Superior temporal gyrus (tissue), 1 donor: ENCODE data around the gene ADARB2.

Experiments used
- DNase-seq: peaks from one replicate; pipeline ENCODE4 v3.0.0-alpha.2; 2016; ENCODE audit errors: extremely low spot score

ADARB2 gene

DNA sequence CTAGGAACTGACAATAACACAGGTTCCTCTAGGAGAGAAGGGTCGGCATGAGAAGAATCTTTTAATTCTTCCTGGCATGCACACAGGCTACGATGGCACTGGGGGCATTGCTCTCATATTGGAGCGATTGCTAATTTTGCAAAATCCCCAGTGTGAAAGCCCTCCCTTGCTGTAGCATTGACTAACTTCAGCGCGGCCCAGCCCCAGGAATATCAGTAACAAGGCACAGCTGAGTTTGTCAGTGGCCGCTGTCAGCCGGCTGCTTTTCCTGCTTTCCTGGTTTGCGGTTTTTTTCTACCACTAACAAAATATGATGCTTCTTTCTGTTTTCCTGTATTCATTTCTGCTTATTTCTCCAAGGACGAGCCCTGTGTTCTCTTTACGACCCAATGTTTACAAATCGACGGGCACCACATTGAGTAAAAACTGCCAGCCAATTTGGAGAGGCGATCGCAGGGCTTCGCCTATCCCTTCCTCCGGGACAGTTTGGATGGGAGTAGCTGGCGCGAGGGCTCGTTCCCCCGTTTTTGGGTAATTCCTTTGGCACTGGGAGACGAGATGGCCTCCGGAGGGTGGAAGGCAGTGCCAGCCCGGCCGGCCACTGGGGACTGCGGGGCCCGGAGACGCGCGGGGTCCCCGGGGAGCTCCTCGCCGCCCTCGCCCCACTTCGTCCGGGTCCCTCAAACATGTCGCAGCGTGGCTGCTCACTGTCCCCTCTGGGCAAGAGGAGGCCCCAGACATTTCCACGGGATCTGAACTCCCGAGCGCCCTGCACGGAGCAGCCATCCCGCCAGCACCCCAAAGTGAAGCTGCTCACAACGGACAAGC is 967 bp downstream of the ADARB2 start:
- no peak for DNase-seq

DNA sequence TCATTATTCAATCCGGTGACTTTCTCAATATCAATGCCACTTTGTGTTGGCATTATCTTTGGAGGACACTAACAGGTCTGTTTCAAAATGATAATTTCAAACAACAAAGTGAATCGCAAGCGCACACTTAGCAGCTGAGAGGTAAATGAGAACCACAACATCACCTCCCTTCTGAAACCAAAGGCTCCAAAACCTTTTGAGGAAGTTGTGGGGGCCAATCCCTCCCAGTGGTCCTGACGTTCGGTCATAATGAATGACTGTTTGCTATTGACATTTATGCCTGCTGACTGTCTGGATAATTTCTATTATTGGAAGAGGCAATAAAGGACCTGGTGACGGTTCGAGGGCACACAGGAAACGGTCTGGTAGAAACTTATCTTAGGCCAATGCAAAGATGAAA is 1.8 kb downstream of the ADARB2 start:
- no peak for DNase-seq

DNA sequence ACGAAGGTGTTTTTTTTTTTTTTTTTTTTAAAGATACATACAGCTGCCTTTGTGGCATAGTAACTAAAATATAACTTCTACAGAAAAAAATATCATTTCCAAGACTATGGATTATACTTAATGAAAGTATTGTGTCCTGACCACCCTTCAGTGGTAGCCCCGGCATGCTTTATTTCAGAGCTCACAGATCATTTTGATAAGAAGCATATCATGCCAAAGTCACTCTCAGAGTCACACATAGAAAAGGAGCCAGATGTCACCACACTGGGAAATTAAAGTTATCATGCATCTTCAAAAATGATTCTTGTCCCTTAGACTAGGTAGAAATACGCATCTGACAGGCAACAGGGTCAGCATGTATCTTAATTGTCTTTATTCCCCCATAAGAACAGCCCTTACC is 3.0 kb downstream of the ADARB2 start:
- DNase-seq: no peak

DNA sequence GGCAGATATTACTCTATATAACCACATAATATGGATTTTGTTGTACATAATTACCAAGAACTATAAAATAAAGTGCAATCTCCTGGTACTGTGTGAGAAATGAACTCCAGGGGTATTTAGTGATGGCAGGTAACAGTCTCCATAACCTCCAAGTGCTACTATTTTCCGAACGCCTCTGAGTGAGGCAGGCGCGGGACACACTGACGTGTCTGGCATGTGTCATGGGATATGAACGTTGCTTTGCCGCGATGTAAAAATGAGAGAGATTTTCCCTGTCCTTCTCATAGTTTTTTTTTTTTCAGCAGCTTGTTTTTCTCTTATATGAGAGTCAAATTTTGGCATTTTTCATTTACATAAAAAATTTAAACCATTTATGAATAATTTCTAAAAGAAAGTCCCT is 3.6 kb downstream of the ADARB2 start:
- no peak for DNase-seq

DNA sequence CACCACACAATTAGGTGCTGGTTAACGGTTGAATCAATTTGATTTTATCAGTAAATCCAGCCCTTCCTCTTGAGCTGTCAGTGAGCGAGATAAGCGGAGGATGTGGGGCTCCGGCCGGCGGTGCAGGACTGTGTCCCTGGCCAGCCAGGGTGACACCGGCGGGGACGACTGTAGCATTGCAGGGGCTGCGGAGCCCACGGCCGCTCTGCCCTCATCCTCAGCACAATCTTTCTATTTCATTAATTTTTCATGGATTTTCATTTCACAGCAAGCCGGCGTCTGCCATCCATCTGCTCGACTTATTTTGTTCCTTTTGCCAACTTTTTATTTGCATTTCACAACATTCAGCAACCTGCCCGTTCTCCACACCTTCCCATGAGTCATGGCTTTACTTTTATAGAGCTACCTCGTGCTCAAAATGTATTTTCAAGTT is 4.7 kb downstream of the ADARB2 start:
- DNase-seq: no peak

DNA sequence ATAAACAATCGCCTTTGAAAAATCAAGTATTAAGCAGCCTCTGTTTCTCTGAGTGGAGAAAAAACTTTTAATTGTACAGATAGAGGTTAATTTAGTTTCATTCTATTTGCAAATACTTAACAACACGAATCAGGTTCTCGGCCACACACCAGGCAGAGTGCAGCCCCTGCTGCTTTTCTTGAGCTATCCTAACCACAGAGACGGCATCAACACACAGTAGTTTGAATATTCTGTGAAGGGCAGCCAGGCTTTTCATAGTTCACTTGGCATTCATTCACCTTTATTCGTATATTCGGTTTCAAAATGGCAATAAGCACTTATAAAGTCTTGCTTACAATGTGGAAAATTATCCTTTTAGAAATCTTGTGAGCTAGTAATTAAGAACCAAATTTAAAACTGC is 5.7 kb downstream of the ADARB2 start:
- DNase-seq: no peak

DNA sequence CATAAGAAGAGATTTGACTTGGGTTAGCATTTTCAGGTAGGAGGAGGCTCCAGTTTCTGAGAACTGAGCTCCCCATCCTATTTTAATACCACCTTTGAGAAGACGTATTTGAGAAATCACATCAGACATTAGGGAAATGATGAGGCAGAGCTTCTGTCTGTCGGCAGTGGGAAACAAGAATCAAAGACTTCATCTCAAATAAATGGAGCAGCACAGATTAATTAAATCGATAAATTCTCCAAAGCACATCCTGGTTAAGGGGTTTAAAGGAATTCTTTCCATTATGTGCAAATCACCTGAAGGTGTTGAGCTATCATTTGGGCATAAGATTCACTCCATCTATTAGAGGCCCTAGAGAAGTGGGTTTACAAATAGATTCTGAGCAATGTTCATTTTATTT is 7.6 kb downstream of the ADARB2 start:
- DNase-seq: no peak

DNA sequence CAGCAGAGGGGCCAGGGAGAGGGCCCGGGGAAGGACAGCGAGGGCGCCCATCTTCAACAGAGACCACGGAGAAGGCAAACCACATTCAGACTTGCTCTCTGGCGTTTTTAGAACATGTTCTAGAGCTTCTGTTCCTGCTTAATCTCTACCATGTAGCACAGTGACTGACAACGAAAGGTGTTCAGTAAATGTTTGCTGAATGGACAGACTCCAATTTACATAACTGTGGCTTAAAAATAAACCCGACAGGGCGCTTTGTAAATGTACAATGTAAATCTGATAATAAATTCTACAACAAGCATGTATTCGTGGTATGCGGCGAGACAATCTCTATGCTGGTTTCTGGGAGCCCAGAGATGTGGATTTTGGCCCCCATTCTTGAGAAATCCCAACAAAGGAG is 10.5 kb downstream of the ADARB2 start:
- no peak for DNase-seq

DNA sequence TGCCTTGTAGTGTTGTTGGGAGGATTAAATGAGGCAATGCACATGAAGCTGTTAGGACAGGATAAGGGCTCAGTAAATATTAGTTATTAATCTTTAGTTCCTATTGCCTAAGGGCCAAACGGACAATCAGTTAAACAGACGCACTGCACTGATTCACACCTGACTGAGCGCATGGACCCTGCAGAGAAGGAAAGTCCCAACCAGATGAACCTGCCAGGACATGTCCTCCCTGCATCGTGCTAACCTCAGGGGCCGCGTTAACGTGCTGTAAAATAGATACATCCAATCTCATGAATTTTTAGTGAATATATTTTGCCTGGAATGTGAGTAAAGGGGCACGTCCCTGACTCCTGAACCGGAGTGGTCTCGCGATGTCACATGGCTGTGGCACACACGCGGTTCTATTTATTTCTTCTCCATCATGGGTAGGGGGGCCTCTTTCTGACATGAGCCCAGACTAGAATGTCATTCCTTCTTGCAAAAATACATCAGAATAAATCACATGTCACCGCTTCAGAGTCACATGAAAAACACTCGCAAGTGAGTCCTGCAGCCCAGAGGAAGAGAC is 12.3 kb downstream of the ADARB2 start:
- DNase-seq: no peak

DNA sequence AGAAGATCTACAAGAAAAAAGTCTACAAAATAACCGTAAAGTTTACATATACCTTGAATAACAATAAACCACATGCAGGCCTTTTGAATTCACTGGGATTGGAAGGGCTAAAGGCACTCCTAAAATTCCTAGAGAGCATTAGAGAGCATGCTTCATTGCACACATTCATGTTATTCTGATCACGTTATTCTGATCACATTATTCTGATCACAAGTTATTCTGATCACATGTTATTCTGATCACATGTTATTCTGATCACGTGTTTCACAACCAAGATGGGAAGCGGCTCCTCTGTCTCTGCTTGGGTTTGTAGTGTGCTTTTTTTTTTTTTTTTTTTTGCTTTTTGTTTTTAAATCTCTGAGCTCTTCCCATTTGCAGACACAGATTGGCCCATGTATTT is 20.5 kb downstream of the ADARB2 start:
- no peak for DNase-seq

DNA sequence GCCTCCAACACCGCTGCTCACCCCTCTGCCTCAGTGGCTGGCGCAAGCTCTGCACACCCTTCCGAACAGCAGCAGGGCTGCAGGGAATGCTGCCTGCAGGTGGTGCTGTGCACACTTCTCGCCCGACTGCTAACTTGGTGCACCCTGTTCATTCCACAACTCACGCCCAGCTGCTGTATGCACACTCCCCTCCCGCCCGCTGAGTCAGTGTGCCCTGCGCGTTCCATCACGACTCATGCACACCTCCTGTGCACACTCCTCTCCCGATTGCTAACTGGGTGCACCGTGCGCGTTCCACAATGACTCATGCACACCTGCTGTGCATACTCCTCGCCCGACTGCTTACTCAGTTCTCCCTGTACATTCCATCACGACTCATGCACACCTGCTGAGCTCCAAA is 21.5 kb downstream of the ADARB2 start:
- no peak for DNase-seq

DNA sequence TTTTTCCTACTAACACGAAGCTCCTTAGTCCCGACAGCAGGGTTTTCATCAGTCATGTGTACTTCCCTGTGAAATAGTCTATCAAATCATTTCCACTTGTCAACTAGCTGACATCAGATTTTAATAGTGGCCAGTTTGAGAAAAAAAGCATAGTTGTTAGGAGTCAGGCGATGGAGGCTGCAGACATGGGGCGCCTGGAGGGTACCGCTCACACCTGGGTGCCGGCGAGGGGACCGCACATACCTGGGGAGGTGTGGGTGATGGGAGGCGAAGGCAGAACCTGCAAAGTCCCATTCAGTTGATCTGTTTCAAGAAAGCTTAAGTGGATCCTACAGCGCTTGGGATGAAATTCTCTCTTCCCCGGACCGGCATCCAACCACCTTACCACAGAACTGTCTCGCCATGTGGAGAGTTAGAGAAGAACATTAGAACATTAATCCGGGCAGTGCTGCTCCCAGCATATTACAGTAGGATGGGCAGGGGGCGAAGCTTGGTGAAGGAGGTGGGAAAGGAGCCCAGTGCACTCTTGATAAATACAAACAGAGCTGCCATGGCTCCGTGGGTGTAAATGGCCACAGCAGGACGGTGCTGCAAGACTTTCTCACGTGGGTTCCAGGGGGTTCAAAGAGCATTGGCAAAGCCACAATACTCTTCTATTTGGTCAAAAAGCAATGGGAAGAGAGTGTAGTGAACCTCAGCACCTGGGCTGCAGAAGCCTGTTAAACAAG is 24.2 kb downstream of the ADARB2 start:
- no peak for DNase-seq

DNA sequence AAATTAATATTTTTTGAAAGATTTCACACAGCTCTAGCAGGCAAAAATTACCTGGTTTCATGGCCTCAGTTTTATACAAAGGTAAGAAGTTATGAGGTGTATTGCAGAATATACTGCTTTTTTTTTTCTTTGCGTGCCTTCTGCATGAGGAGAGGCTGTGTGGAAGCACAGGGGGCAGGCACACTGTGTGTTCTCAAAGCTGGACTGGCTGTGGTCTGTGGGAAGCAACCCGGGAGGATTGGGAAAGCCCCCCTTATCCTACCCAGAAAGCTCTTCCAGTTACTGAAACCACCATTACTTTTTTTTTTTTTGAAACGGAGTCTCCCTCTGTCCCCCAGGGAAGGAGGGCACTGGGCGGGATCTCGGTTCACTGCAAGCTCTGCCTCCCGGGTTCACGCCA is 25.0 kb downstream of the ADARB2 start:
- no peak for DNase-seq

DNA sequence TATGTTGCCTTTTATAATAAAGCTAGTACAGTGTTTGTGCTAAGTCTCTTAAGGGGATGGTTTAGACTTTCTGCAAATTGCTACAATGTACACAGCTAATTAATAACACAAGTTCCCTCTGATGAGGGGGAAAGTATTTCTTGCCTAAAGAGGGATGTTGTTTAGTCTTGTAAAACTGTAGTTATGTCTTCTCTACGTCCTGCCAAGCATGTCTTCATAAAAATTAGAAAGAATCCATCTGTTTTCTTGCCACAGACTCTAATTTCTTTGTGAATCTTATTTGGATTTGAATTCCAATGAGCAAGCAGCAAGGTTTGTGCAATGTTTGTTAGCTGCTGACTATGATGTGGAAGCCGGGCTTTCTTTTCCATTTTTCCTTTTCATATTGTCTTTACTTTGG is 28.2 kb downstream of the ADARB2 start:
- DNase-seq: no peak

DNA sequence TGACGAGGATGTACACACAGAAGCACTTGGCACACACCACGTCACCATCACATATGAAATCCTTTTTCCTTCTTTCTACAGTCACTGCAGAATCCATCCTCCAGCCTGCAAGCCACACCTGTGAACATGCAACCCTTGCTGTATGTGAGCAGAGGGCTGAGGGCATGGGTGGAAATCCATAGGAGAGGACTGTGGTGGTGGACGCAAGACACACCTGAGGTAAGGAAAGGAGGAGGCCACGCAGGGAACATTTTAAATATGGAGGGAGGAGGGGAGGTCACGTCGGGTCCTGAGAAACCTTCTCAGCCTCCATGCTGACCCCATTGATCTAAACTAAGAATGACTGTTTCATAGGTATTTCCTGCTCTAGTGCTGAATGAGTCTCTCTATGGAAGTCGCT is 28.6 kb downstream of the ADARB2 start:
- DNase-seq: no peak

DNA sequence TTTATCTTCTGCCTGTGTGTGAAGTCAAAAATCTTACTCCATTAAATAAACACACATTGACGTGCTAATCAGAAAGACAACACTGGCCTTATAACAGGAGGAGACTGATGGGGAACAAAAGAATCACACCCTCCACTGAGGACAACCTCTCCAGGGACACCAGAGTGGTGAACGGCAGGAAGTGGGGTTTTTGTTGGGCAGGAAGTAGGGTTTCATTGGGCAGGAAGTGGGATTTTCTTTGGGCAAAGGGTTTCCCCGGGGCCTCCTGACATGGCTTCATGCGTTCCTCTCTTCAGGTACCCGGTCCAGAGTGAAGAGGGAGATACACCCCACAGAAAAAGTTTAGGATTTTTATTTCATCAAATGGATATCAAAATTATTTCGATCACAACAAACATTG is 30.6 kb downstream of the ADARB2 start:
- DNase-seq: no peak

DNA sequence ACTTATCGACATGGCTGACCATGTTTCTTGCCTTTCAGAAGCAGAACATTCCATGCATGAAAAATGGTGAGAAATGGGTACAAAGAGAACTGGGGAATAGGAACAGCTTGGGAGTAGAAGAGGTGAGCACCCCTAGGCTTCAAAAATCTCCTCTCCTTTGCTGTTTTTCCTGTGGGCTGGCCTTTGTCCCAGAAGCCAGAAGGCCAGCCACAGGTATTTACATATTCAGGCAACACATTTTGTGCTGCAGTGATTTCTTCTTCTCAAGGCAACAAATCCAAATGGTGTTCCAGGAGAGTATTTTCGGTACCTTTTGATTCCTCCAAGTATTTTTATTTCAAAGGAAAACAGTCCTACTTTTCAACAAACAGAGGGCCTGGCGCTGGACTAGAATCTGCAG is 31.1 kb downstream of the ADARB2 start:
- DNase-seq: no peak

DNA sequence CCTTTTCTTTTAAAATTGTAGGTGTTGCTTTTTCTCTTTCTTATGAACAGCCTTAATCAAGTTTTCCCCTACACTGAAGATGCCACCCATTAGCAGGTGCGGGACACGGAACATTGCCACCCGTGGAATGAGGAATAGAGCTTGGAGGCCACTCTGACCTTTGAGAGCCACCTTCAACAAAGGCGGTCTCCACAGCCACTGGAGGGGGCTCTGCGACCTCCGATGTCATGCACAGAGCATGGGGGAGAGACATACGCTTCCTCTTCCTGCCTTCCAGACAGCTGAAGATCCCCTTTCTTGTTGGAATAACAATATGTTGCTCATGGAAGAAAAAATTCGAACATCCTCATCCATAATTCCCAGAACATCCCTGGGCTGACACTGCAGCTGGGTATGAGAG is 39.1 kb downstream of the ADARB2 start:
- DNase-seq: no peak

DNA sequence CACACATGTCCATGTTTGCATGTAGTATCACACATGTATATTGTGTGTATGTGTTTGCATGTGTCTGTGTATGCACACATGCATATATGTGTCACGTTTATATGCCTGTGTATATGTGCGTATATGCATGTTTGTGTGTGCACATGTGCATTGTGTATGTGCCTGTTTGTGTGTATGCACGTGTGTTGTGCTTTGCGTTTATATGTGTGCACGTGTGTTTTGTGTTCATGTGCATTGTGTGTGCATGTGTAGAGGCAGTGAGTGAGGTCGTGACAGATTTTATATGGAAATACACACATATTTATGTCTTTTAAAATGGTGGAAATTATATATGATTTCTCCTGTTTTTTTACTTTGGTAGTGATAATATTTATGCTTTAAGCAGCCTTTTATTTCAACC is 41.2 kb downstream of the ADARB2 start:
- DNase-seq: no peak

DNA sequence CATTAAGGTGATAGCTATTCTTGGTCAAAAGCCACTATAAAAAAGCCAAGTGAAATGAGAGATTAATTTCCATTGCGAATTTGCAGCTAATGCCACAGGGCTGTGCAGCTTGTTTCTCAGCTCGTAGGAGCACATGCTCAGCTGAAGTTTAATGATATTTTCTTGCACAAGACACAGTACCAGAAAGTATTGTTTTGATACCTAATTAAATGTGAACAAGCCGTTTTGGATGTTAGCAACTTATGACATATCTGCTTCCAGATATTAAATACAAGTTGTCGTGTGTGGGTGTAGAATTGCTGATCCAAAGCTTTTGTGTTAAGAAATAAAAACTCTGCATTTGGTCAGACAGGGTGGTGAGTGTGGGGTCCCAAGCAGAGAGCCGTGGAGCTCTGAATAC is 47.2 kb downstream of the ADARB2 start:
- DNase-seq: no peak

DNA sequence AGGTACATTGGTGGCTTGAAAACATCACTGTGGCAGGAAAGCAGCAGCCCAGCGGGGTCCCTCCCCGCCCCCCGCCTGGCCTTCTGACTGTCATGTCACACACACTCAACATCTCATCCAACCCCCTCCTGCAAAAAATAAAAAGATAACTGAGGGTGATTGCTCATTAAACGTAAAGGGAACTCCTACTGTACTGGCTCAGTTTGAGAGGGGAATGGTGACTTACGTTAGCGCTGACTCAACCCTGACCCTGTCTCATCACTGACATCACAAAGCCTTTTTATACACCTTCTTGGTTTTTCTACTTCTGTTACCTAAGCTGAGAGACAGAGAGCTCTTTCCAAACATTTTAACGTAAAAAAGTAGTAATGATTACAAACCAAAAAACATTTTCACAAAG is 48.8 kb downstream of the ADARB2 start:
- no peak for DNase-seq

DNA sequence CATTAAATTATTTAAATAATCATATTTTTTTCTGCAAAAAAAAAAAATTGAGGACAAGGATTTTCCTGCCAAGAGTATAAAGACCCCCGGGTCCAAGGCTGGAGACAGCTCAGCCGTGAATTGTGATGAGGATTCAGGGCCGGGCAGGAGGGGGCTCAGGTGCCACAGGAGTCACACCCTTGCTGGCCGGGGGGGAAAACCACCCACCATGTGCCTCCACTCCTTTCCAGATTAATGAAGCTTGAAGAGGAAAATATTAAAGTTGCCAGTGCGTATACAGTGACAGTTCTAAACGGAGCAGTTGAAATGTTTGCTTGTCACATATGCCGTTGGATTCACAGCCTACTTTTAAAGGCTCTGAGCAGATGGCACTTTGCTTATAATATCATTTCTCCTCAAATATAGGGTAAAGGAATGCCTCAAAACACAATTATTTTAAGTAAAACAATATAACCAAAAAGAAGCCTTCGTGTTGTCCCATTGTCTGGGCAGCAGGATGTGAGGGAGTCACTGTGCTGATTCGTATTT is 49.6 kb downstream of the ADARB2 start:
- DNase-seq: no peak

DNA sequence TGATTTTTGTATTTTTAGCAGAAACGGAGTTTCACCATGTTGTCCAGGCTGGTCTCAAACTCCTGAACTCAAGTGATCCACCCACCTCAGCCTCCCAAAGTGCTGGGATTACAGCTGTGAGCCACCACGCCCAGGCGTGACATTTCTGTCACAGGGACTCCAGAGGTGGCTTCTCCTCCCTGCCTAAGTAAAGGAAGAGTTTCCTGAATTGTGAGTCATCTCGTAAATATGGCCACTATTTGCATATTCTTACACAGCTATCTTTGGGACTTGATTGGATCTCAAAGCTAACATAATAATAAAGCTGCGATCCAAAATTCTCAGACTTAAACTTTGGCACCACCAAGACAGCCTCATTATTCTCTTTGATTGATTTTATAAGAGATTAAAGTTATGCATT is 50.1 kb downstream of the ADARB2 start:
- no peak for DNase-seq
